ENCODE measurements around the gene ZNF414.

DNA sequence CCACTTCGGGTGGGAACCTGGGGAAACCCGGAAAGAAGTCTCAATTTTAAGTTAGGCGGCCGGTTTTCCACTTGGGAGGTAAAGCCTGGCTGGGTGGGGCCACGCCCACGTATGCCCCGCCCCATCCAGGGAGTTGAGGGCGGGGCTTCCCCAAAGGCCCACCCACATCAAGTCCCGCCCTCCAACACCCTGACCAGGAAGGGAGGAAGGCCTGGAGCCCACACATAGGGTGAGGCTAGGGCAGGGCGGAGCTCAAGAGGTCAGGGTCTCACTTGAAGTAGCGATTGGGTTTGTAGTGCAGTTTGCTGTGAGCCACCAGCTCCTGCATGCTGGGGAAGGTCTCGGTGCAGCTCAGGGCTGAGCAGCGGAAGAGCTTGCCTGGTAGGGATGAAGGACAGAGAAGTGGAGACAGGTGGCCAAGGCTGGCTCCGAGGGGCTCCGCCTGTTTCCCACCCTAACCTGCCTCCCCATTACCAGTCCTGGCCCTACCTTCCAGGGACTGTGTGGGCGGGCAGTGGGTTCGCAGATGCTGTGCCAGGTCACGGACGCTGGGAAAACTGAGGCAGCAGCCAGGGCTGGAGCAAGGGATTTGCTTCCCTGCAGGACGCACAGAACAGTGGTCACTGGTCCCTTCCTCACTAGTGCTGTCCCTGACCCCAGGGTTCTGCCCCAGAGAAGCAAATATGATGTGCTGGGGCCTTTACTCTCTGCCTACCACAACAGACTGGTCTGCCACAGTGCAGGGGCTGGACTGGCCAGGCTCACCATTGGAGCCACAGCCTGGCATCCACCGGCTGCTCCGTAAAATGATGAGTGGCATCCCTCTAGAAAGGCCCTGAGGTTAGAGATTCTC lies 1.6 kb downstream of the ZNF414 start:
- TF ChIP-seq, protein P1, sequence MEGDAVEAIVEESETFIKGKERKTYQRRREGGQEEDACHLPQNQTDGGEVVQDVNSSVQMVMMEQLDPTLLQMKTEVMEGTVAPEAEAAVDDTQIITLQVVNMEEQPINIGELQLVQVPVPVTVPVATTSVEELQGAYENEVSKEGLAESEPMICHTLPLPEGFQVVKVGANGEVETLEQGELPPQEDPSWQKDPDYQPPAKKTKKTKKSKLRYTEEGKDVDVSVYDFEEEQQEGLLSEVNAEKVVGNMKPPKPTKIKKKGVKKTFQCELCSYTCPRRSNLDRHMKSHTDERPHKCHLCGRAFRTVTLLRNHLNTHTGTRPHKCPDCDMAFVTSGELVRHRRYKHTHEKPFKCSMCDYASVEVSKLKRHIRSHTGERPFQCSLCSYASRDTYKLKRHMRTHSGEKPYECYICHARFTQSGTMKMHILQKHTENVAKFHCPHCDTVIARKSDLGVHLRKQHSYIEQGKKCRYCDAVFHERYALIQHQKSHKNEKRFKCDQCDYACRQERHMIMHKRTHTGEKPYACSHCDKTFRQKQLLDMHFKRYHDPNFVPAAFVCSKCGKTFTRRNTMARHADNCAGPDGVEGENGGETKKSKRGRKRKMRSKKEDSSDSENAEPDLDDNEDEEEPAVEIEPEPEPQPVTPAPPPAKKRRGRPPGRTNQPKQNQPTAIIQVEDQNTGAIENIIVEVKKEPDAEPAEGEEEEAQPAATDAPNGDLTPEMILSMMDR (IDR thresholded peaks at IDR 0.05) = no peak
- no peak for TF ChIP-seq POLR2A (IDR thresholded peaks at IDR 0.05)
